A204.1 (cell line): ENCODE measurements around the gene ELANE.
"Not testable (repeated sequence)": the region's sequence is repeated elsewhere in the genome, so short reads cannot be mapped to it uniquely, and the experiment has no call there.

Source experiments
- FAIRE-seq: peaks from 2 replicates; lab custom pipeline; 2012; peaks lifted over from hg19 to GRCh38; lab: Jason Lieb, UNC

ELANE gene

DNA sequence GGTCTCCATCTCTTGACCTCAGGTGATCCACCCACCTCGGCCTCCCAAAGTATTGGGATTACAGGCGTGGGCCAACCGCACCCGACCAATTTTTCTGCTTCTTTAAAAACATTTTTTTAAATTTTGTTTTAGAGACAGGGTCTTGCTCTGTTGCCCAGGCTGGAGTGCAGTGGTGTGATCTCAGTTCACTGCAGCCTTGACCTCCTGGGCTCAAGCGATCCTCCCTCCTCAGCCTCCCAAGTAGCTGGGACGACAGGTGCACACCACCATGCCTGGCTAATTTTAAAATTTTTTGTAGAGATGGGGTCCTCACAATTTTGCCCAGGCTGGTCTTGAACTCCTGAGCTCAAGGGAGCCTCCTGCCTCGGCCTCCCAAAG is 9.3 kb upstream of the ELANE start:
- not testable (repeated sequence) for FAIRE-seq

DNA sequence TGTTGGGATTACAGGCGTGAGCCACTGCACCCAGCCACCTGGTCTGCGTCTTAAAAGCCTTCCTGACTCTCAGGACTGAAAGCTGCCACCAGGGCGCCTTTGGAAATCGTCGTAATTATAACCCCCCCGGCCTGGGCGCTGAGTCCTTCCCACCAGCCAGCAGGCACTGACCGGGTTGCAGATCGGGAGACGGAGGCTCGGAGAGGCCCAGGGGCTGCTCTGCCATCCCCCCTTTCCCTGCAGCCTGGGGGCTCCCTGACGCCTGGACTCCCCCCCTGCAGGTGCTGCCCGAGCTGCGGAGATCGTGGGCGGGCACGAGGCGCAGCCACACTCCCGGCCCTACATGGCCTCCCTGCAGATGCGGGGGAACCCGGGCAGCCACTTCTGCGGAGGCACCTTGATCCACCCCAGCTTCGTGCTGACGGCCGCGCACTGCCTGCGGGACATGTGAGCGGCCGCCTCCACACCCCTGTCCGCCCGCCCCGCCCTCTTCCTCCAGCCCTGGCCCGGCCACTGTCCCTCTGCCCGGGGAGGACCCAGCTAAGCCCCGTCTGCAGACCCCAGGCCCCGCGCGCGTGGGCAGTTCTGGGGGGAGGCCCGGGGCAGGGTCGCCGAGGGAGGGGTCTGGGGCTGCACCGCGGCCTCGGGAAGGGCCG is 8.8 kb upstream of the ELANE start:
- no peak for FAIRE-seq

GRCh38 chr19:843836-844545 is 8.1 kb upstream of the ELANE start:
- no peak for FAIRE-seq

DNA sequence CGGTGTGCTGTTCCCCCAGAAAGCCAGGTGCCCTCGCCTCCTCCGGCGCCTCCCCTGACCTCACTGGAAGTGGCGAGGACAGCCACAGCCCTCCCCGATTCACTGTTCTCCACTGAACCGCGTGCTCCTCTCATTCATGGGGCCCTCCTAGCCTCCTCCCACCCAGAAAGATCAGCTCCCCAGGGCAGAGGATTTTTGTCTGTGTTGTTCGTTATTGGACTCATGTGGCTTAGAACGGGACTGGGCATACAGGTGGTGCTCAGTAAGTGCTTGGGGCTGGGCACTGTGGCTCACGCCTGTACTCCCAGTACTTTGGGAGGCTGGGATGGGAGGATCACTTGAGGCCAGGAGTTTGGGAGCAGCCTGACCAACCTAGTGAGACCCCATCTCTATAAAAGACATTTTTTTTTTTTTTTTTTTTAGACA is 7.5 kb upstream of the ELANE start:
- no peak for FAIRE-seq

DNA sequence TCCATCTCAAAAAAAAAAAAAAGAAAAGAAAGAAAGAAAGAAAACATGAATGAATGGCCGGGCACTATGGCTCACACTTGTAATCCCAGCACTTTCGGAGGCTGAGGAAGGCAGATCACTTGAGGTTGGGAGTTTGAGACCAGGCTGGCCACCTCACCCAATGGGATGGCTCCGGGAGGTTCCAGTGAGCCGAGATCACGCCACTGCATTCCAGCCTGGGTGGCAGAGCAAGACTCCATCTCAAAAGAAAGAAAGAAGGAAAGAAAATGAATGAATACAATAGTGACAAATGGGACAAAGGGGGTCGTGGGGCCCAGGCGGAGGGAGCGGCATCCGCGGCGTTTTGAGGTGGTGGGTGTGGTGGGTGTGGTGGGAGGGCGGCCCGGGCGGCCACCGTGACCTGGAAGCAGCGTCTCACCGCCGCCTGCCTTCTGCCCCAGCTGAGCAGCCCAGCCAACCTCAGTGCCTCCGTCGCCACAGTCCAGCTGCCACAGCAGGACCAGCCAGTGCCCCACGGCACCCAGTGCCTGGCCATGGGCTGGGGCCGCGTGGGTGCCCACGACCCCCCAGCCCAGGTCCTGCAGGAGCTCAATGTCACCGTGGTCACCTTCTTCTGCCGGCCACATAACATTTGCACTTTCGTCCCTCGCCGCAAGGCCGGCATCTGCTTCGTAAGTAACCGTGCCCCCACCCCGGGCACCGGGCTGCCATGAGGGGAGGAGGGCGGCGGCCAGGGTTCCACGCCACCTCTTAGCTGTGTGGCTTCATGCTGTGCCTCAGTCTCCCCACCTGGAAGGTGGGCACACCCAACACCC is 6.2 kb upstream of the ELANE start:
- FAIRE-seq, result no peak

GRCh38 chr19:848386-848921 is 3.6 kb upstream of the ELANE start:
- FAIRE-seq, result no peak

DNA sequence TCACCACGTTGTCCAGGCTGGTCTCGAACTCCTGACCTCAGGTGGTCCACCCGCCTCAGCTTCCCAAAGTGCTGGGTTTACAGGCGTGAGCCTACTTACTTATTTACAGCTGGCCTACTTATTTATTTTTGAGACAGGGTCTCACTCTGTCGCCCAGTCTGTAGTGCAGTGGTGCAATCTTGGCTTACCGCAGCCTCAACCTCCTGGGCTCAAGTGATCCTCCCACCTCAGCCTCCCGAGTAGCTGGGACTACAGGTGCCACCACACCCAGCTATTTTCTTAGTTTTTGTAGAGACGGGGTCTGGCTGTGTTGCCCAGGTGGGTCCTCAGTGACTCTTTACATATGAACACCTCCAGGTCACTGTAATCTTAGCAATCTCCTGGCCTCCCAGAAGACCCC is 2.9 kb upstream of the ELANE start:
- FAIRE-seq, result not testable (repeated sequence)

DNA sequence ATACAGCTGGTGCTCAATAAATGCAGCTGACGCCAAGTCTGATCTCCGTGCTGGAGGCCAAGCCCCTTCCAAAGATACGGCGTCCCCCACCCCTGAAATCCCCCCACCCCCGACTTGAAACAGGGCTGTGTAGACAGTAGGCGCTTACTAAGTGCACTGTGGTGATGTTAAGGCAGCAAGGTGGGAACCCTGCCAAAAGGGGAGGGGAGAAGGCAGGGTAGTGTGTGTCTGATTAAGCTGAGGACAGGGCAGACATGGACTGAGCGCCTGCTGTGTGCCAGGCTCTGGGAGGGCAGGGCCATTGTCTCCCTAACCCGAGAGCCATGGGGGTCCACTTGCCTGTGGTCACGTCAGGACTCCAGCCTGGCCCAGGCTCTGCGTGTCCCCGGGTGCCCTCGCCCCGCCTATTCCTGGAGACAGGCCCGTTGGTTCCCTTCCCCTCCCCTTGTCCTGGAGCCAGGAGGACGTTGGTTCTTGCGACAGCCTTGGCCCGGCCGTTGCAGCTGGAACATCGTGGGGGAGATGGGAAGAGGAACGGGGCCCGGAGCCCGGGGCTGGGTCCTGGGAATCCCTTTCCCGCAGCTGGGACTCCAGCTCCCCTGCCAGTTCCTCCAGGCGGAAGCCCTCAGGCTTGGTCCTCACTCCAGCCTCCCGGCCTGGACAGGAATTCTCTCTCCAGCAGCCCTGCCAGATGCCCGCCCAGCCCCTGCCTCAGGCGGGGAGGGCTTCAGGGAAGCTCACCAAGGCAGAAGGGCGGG is 1.7 kb upstream of the ELANE start:
- no peak for FAIRE-seq

DNA sequence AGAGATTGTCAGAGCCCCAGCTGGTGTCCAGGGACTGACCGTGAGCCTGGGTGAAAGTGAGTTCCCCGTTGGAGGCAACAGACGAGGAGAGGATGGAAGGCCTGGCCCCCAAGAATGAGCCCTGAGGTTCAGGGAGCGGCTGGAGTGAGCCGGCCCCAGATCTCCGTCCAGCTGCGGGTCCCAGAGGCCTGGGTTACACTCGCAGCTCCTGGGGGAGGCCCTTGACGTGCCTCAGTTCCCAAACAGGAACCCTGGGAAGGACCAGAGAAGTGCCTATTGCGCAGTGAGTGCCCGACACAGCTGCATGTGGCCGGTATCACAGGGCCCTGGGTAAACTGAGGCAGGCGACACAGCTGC is 1.1 kb upstream of the ELANE start:
- no peak for FAIRE-seq

GRCh38 chr19:853014-853585 is 997 bp downstream of the ELANE start:
- FAIRE-seq, result no peak

DNA sequence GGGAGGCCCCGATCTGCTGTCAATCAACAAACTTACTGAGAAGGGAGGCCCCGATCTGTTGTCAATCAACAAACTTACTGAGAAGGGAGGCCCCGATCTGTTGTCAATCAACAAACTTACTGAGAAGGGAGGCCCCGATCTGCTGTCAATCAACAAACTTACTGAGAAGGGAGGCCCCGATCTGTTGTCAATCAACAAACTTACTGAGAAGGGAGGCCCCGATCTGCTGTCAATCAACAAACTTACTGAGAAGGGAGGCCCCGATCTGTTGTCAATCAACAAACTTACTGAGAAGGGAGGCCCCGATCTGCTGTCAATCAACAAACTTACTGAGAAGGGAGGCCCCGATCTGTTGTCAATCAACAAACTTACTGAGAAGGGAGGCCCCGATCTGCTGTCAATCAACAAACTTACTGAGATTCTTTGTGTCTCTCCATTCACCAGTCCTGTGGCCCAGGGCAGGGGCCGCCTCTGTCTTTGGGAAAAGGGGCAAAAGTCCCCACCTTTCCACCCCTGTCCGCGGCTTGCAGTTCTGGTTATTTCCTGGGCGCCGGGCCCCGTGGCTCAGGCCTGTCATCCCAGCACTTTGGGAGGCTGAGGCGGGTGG is 1.6 kb downstream of the ELANE start:
- FAIRE-seq, result not testable (repeated sequence)

- FAIRE-seq, result peak; percentile 98
Observed at GRCh38 chr19:854549-854948, 2.4 kb downstream of the ELANE start.

DNA sequence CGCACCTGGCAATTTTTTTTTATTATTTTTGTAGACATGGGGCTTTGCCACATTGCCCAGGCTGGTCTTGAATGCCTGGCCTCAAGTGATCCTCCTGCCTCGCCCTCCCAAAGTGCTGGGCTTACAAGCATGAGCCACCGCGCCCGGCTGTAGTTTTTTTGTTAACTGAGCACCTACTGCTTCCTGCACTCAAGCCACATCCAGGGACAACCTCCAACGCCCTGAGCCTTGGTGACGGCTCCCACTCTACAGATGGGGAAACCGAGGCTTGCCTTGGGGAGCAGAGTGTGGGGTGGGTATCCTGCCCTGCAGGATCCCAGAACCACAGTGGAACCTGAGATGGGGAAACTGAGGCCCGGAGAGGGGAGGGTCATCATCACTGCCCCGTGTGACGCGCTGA is 3.0 kb downstream of the ELANE start:
- no peak for FAIRE-seq

- no peak for FAIRE-seq
Observed at GRCh38 chr19:855566-856120, 3.5 kb downstream of the ELANE start.

- no peak for FAIRE-seq
Observed at GRCh38 chr19:858284-858683, 6.2 kb downstream of the ELANE start.

- FAIRE-seq, result no peak
Observed at GRCh38 chr19:858868-859843, 7.1 kb downstream of the ELANE start, which contains the start of gene CFD. Gene CFD (plus strand): TSS chr19:859664. CDS start chr19:859690, 26 bp downstream.

DNA sequence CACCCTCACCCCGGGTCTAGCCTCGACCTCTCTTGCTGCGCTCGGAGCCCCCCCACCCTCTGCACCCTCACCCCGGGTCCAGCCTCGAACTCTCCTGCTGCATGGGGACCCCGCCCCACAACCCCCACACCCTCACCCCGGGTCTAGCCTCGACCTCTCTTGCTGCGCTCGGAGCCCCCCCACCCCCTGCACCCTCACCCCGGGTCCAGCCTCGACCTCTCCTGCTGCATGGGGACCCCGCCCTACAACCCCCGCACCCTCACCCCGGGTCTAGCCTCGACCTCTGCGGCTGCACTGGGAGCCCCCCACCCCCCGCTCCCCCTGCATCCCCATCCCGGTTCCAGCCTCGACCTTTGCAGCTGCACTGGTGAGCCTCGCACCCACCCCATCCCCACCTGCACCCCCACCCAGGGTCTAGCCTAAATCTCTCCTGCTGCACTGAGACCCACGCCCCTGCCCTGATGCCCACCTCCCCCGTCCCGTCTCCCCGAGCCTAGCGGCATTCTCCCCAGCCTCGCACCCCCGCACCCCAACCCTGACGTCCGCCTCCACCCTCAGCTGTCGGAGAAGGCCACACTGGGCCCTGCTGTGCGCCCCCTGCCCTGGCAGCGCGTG is 9.1 kb downstream of the ELANE start:
- no peak for FAIRE-seq

- no peak for FAIRE-seq
Observed at GRCh38 chr19:861756-862580, 9.9 kb downstream of the ELANE start.
